B cell (primary cell): ENCODE measurements around the gene TRMT13. TPM values are rescaled to one million over a fixed set of nuclear protein-coding genes. Genes with fewer than 3 reads are reported as not detected.

ENCODE experiments used
- ATAC-seq: fragments of 200-7000 bp; cut with Tn5 transposase; one replicate; pipeline ENCODE4 v1.10.0; 2021; ENCODE audit warnings: low read depth, mild to moderate bottlenecking, moderate number of reproducible peaks, moderate library complexity
- CTCF ChIA-PET: fragments of 350-600 bp; sonication (Branson Sonifier 250); formaldehyde crosslinking; loops from one replicate; lab custom pipeline; 2021; ENCODE audit warnings: antibody characterized with exemption, inconsistent platforms; lab: Charles Lee
- POLR2A ChIA-PET: fragments of 350-600 bp; sonication (Branson Sonifier 250); formaldehyde crosslinking; loops from one replicate; lab custom pipeline; 2021; ENCODE audit warnings: antibody characterized with exemption; lab: Charles Lee
- DNase-seq: peaks from one replicate; pipeline ENCODE4 v3.0.0; 2013
- H2AFZ ChIP-seq: 2 replicates; pipeline ENCODE4 v1.6.1; 2012; ENCODE audit warnings: mild to moderate bottlenecking, low read depth, low read length; ENCODE audit not compliant: insufficient read depth, poor library complexity, severe bottlenecking
- H3K27ac ChIP-seq, 2 donors: 1 replicate in 1 of 2; 2 replicates in 1 of 2; pipeline ENCODE4 v1.5.1; 2012 to 2013; ENCODE audit warnings: low read length in 2 of 2, mild to moderate bottlenecking in 2 of 2, moderate library complexity in 1 of 2
- H3K27me3 ChIP-seq, 4 experiments: fragments of 200-600 bp in 1 of 4; sonication (generic) in 1 of 4; replicated peaks in 1 of 4; 1 replicate in 2 of 4; 2 replicates in 2 of 4; pipeline versions ENCODE4 v1.6.1 to v1.7.0; 2013 to 2016; ENCODE audit warnings: low read length in 3 of 4, mild to moderate bottlenecking in 2 of 4, mixed read lengths in 1 of 4, moderate library complexity in 1 of 4; ENCODE audit not compliant: insufficient read depth in 4 of 4, control insufficient read depth in 3 of 4; ENCODE audit errors: control extremely low read depth in 1 of 4
- H3K36me3 ChIP-seq, 2 experiments: replicated peaks in 1 of 2; 1 replicate in 1 of 2; 2 replicates in 1 of 2; pipeline versions ENCODE4 v1.6.1 to v1.7.1; 2013; ENCODE audit warnings: low read length in 1 of 2; ENCODE audit not compliant: insufficient read depth in 2 of 2, control insufficient read depth in 1 of 2; ENCODE audit errors: control extremely low read depth in 1 of 2, extremely low read depth in 1 of 2
- H3K4me1 ChIP-seq, 2 donors: fragments of 200-600 bp in 1 of 2; sonication (generic) in 1 of 2; 1 replicate in 1 of 2; 2 replicates in 1 of 2; pipeline versions ENCODE4 v1.5.1 to v1.6.1; 2013 to 2017; ENCODE audit warnings: low read length in 2 of 2; ENCODE audit not compliant: control insufficient read depth in 2 of 2, insufficient read depth in 2 of 2
- H3K4me2 ChIP-seq: replicated peaks from 2 replicates; pipeline ENCODE3; 2012; ENCODE audit warnings: mild to moderate bottlenecking, low read depth, low read length; ENCODE audit not compliant: poor library complexity, severe bottlenecking
- H3K4me3 ChIP-seq, 5 experiments: fragments of 200-600 bp in 1 of 5; sonication (generic) in 1 of 5; 1 replicate in 3 of 5; 2 replicates in 2 of 5; pipeline versions ENCODE4 v1.5.1 to v1.7.0; 2011 to 2016; ENCODE audit warnings: low read length in 4 of 5, mild to moderate bottlenecking in 4 of 5, low read depth in 2 of 5, control low read depth in 1 of 5, moderate library complexity in 1 of 5; ENCODE audit not compliant: insufficient read depth in 1 of 5; ENCODE audit errors: control extremely low read depth in 1 of 5, extremely low read depth in 1 of 5
- H3K79me2 ChIP-seq: fragments of 200-600 bp; sonication (generic); one replicate; pipeline ENCODE4 v1.6.0; 2016; ENCODE audit warnings: low read length; ENCODE audit not compliant: control insufficient read depth, insufficient read depth
- H3K9ac ChIP-seq: fragments of 200-600 bp; sonication (generic); 2 replicates; pipeline ENCODE4 v1.6.1; 2017; ENCODE audit warnings: mild to moderate bottlenecking, low read length, moderate library complexity
- H3K9me3 ChIP-seq, 3 donors: one replicate each; pipeline versions ENCODE4 v1.6.1 to v1.7.1; 2013; ENCODE audit warnings: low read length in 2 of 3; ENCODE audit not compliant: control insufficient read depth in 2 of 3, insufficient read depth in 1 of 3; ENCODE audit errors: control extremely low read depth in 1 of 3
- H4K20me1 ChIP-seq: 2 replicates; pipeline ENCODE4 v1.6.0; 2012; ENCODE audit warnings: mild to moderate bottlenecking, low read length; ENCODE audit not compliant: insufficient read depth, control insufficient read depth, poor library complexity, severe bottlenecking
- H3K27ac Mint-ChIP-seq: one replicate; pipeline ENCODE4 v1.8.0; 2021; ENCODE audit warnings: mixed read lengths
- H3K27me3 Mint-ChIP-seq: one replicate; pipeline ENCODE4 v1.8.0; 2021; ENCODE audit warnings: mixed read lengths
- H3K4me1 Mint-ChIP-seq: one replicate; pipeline ENCODE4 v1.8.0; 2021; ENCODE audit warnings: mixed read lengths
- H3K4me3 Mint-ChIP-seq: one replicate; pipeline ENCODE4 v1.8.0; 2021; ENCODE audit warnings: mixed read lengths
- H3K9me3 Mint-ChIP-seq: one replicate; pipeline ENCODE4 v1.8.0; 2022; ENCODE audit warnings: mixed read lengths; ENCODE audit not compliant: insufficient read depth
- EZH2 ChIP-seq: IDR thresholded peaks from 2 replicates; pipeline ENCODE4 v1.6.1; 2012; ENCODE audit warnings: borderline replicate concordance, low read depth, mild to moderate bottlenecking, moderate library complexity, low read length; ENCODE audit not compliant: insufficient read depth, poor library complexity, severe bottlenecking
- WGBS: methylation state at CpG from one replicate; pipeline ENCODE4 v1.1.5; 2013; ENCODE audit warnings: missing lambda C conversion rate; ENCODE audit not compliant: insufficient coverage; 5-methylcytosine and 5-hydroxymethylcytosine counted together
- intact Hi-C: fragments of 100-400 bp; cut with micrococcal nuclease; formaldehyde crosslinking; loops from one replicate; pipeline ENCODE4 v1.10.0; 2022
- polyA plus RNA-seq: library from polyadenylated mRNA; depleted of rRNA; stranded (reverse); fragments of >200 nt; gene quantifications from 2 replicates; pipeline ENCODE4 v1.2.3, GENCODE V29; 2012
- total RNA-seq, 2 donors: library from RNA; stranded (reverse); fragments of 120-200 nt in 1 of 2; gene quantifications; 1 replicate in 1 of 2; 2 replicates in 1 of 2; pipeline versions ENCODE4 v1.2.3 to v1.2.4, GENCODE V29; 2013 to 2022
- TF ChIP-seq, protein P1 (sequence below): fragments of 200-600 bp; IDR thresholded peaks from one replicate; pipeline ENCODE4 v1.8.0; 2022; ENCODE audit warnings: antibody characterized with exemption, mild to moderate bottlenecking

The TRMT13 gene
- total and polyA plus RNA-seq, 2 donors (not counting 1 experiment from before 2014, with no cell fraction given), result 15.6 to 40.1 TPM

DNA sequence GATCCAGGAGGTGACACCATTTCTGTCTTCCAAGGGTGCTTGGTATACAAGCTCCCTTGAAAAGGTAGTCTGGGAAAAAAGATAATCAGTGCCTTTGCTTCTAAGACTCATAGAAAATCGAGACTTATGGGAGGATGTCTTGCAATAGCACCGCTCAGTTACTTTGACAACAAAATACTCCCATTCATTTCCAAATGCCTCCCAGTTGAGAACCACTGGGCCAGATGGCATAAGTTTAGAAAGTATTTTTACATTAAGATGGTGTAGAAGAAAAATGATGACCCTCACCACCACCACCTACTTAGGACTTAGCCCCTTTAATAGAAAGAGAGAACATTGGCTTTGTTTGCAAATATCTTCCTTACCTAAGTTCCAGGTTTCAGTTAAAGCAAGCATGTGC, 4.6 kb downstream of the TRMT13 start:
- Histone ChIP-seq H3K27me3 (no peaks in the 10 kb centered on the region), H4K20me1 (no peaks in the 10 kb centered on the region), H3K36me3 (peaks cover 16 to 59% of the 10 kb centered on the region in 2 experiments), H2AFZ (no peak overlapping the region), H3K9me3 (no peaks in the 10 kb centered on the region), H3K27ac (no peak overlapping the region), H3K4me1 (peaks cover 10 to 11% of the 10 kb centered on the region in 2 donors), H3K9ac (no peak overlapping the region), H3K4me2 (no peak overlapping the region), H3K4me3 (no peak overlapping the region), H3K79me2 (peaks cover 19% of the 10 kb centered on the region)
- ChIA-PET POLR2A (no interaction called here), CTCF (no interaction called here)
- Mint-ChIP-seq H3K27me3 (no peaks in the 10 kb centered on the region), H3K4me3 (no peak overlapping the region), H3K9me3 (no peaks in the 10 kb centered on the region), H3K27ac (no peak overlapping the region), H3K4me1 (peaks cover 24% of the 10 kb centered on the region)
- intact Hi-C loops, result no loop called here
- ATAC-seq, result no peak
- no CpG with 5 or more reads among the region's 2 CpGs for WGBS
- TF ChIP-seq, protein P1, sequence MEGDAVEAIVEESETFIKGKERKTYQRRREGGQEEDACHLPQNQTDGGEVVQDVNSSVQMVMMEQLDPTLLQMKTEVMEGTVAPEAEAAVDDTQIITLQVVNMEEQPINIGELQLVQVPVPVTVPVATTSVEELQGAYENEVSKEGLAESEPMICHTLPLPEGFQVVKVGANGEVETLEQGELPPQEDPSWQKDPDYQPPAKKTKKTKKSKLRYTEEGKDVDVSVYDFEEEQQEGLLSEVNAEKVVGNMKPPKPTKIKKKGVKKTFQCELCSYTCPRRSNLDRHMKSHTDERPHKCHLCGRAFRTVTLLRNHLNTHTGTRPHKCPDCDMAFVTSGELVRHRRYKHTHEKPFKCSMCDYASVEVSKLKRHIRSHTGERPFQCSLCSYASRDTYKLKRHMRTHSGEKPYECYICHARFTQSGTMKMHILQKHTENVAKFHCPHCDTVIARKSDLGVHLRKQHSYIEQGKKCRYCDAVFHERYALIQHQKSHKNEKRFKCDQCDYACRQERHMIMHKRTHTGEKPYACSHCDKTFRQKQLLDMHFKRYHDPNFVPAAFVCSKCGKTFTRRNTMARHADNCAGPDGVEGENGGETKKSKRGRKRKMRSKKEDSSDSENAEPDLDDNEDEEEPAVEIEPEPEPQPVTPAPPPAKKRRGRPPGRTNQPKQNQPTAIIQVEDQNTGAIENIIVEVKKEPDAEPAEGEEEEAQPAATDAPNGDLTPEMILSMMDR, result no peak
- no peak for TF ChIP-seq EZH2
- no peak for DNase-seq

DNA sequence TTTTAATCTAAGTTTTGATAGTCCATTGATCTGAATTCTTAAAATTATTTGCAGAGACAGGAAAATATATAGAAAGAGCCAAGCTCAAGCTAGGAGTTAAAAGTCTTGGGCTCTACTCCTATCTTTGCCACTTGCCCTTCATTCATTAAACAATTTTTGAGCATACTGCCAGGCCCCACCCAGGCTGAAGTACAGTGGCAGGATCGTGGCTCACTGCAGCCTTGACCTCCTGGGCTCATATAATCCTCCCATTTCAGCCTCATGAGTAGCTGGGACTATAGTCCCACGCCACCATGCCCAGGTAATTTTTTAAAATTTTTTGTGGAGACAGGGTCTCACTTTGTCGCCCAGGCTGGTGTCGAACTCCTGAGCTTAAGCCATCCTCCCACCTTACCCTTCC, 8.2 kb downstream of the TRMT13 start:
- DNase-seq (no peak), ATAC-seq (no peak)
- H3K9me3 ChIP-seq, result no peaks in the 10 kb centered on the region
- no peak for TF ChIP-seq EZH2
- TF ChIP-seq, protein P1, result no peak
- no peaks in the 10 kb centered on the region for H3K9me3 Mint-ChIP-seq
- WGBS, result 83% methylated on average over 1 of the region's 4 CpGs
- peaks cover 18 to 87% of the 10 kb centered on the region in 2 experiments for H3K36me3 ChIP-seq
- no peaks in the 10 kb centered on the region for H3K4me1 ChIP-seq
- H3K9ac ChIP-seq, result no peak overlapping the region
- intact Hi-C loops, result no loop called here
- H4K20me1 ChIP-seq, result no peaks in the 10 kb centered on the region
- ChIA-PET CTCF (no interaction called here), POLR2A (no interaction called here)
- H3K4me3 ChIP-seq, result no peak overlapping the region
- H3K27ac Mint-ChIP-seq, result no peak overlapping the region
- H3K4me3 Mint-ChIP-seq, result no peak overlapping the region
- H3K4me2 ChIP-seq, result no peak overlapping the region
- H3K27ac ChIP-seq, result no peak overlapping the region
- no peaks in the 10 kb centered on the region for H3K27me3 Mint-ChIP-seq
- no peak overlapping the region for H2AFZ ChIP-seq
- H3K27me3 ChIP-seq, result no peaks in the 10 kb centered on the region
- no peaks in the 10 kb centered on the region for H3K4me1 Mint-ChIP-seq
- H3K79me2 ChIP-seq, result no peaks in the 10 kb centered on the region
